GM21619 (cell line): ENCODE measurements around the gene ERC2.

Source experiments
- ATAC-seq: cut with Tn5 transposase; IDR thresholded peaks from one replicate; pipeline ENCODE4 v1.9.1; 2021; ENCODE audit not compliant: unreplicated experiment

ERC2 gene

GRCh38 chr3:56260262-56260661, 208.0 kb downstream of the ERC2 start:
- ATAC-seq = no peak

DNA sequence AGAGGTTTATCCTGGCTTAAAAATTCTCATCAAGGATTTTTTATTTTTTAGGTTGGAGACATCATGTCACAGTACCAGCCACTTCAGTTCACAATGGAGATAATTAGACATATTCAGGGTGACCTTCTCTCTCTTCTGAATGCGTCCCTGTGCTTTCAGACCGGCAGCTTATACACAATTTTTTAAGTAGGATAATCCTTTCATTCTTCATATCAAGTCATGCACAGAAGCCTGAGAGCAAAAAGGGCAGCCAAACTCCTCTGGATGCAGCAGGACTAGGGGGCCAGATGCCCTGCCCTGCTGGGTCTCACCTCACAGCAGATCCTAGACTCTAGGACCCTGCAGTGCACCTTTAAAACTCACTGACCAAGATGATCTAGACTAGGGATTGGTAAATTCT, 210.4 kb downstream of the ERC2 start:
- ATAC-seq = no peak

GRCh38 chr3:56254835-56255234, 213.4 kb downstream of the ERC2 start:
- no peak for ATAC-seq

DNA sequence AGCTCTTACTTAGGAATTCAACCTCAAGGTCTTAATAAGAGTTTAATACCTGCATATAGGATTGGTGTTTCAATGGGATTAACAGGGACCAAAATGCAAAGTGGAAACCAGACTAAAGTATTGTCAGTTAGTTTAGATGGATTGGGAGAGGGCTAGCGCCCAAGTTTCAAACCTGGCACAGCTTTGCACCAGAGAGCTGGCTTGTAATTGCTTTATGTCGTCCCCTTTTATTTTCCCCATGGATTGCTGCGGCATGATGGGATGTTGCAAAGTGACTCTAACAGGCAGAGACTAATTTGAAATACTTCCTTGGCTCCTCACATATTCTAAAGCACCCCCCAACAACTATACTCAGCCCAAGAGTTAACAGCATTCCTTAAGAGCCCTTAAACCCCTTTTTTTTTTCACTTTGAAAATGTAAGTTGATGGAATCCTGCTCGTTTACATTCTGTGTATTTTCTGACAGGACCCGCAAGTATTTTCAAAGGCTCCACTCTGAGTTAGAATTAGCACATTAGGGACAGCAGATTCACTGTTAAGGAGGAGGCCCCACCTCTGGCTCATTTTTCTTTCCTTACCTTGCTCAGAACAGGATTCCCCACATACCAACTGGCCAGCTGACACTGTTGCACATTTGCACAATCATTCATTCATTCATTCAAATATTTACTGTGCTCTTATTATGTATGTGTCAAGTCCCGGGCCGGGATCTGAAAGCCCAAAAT, 214.2 kb downstream of the ERC2 start:
- ATAC-seq = no peak

DNA sequence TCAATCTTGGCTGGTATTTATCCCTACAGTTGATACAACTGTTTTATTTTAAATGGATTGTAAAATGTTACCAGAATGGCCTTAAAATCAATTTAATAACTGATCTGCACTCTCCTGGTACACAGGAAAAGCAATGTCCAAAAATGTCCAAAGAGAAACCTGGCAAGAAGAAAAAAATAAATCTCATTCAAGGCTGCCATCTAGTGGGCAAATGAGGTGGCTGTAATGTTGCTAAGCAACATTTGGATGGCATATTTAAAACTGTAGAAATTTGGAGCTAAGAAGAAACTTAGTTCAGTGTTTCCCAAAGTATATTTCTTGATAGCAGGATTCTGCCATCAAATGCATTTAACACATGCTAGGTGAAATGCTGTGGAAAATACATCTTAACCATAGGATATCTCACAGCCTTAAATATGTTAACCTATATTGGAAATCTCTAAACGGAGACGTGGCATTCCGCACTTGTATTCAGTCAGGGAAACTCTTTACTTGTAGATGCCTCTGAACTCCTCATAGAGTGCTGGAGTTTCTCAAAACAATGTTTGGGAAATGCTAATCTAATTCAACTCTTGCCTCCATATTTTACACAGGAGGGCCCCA, 216.8 kb downstream of the ERC2 start:
- no peak for ATAC-seq

DNA sequence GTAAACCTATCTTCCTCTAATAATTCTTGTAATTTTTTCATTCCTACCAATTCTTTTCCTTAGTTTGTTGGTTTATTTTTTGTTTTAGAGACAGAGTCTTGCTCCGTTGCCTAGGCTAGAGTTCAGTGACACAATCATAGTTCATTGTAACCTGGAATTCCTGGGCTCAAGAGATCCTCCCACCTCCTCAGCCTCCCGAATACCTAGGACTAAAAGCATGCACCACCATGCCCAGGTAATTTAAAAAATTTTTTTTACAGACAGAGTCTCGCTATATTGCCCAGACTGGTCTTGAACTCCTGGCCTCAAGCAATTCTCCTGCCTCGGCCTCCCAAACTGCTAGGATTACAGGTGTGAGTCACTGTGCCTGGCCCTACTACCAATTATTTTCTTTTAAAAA, 220.2 kb downstream of the ERC2 start:
- no peak for ATAC-seq

DNA sequence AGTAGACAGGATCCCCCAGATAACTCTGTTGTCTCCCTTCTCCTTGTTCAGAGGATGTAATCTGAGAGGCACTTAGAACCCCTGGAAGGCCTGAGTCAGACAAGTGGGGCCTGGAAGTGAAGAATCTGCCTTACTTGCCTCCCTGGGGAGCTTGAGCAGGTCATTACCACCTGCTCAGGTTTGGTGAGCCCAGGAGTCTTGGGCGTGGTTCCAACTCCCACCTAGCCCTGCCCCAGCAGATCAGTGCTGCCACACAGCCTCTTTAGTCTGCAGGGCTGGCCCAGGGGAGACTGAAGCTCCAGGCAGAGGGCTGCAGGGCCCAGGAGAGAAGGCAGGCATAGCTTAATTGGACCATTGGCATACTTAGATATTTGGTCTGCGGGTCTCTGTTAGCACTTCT, 230.0 kb downstream of the ERC2 start:
- ATAC-seq = no peak

DNA sequence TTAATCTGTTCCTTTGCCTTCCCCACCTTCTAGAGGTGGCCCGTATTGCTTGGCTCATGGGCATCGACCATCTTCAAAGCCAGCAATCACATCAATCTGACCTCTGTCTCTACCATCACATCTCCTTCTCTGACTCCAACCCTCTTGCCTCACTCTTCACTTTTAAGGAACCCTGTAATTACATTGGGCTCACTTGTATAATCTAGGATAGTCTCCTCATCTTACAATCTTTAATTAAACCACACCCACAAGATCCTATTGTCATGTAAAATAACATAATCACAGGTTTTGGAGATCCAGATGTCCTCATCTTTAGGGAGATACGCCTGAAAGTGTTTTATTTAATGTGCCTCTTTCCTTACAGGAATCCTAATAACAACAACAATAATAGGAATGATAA, 234.5 kb downstream of the ERC2 start:
- ATAC-seq = no peak

- no peak for ATAC-seq
Observed at GRCh38 chr3:56229311-56229710, 239.0 kb downstream of the ERC2 start.

GRCh38 chr3:56222866-56223265, 245.4 kb downstream of the ERC2 start:
- no peak for ATAC-seq

- no peak for ATAC-seq
Observed at GRCh38 chr3:56219894-56220805, 248.1 kb downstream of the ERC2 start.

DNA sequence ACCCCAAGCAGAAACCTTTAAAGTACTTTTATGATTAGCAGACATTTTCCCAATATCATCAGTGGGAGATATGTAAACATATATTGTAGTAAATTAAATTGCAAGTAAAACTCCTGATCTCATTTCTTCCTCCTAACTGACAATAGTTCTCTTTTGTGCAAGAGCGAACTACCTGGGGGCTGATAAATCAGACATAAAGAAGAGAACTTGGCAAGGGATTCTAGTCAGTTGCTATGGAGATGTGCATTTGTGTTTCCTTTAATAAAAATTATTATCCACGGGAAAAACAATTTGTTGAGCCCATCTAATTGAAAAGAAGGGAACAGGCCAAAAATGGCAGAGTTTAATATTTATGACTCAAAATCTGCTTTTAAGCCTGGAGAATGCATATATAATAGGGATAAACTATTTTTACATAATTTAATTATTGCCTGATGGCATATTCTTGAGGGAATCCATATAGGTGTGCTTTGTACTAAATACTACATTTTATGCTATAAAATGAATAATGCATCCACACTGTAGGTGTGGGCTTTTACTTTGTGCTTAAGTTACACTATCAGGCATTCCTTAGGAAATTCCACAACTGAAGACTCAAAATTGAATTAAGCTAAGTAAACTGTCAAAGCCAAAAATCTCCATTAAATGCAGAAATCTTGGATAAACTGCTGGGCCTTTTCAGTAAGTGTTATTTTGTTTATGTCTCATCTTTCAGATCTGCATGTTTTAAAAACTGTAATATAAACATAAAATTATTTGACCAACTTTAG, 258.1 kb downstream of the ERC2 start:
- ATAC-seq = no peak

- no peak for ATAC-seq
Observed at GRCh38 chr3:56207922-56208321, 260.3 kb downstream of the ERC2 start.

- no peak for ATAC-seq
Observed at GRCh38 chr3:56205406-56205805, 262.9 kb downstream of the ERC2 start.

GRCh38 chr3:56202997-56203396, 265.3 kb downstream of the ERC2 start:
- no peak for ATAC-seq

DNA sequence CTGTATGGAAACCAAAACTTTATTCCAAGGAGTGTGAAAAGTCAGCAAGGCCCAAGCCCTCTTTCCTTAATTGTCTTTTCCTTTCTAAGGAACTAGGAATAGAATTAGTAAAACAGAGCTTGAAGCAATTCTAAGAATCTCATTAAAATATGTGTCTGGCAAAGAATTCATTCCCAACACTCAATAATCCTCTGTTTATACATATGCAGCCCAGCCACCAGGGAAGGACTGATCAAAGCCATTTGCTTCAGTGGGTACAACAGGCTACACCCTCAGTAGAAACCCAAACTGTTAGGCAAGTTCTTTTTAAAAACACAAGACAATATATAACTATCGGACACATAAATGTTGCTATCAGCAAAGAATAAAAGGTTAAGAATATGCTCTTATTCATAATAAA, 266.9 kb downstream of the ERC2 start:
- ATAC-seq = no peak

DNA sequence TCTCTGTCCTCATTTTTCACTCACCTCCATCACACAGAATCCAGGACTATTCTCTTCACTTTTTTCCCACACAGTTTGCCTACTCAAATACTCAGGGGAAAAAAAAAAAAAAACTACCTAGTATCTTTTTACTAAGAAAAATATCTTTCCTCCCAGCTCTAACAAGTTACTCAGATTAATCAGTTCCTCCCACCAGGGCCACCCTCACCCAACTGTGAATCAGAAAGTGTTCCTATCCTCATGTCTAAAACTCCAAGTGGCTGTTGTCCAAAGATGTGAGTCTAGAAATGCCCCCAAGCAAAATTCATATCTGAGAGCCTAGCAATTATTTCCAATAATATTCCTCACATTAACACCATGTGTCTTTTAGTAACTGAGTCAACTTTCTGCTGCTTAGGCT, 268.0 kb downstream of the ERC2 start:
- no peak for ATAC-seq

DNA sequence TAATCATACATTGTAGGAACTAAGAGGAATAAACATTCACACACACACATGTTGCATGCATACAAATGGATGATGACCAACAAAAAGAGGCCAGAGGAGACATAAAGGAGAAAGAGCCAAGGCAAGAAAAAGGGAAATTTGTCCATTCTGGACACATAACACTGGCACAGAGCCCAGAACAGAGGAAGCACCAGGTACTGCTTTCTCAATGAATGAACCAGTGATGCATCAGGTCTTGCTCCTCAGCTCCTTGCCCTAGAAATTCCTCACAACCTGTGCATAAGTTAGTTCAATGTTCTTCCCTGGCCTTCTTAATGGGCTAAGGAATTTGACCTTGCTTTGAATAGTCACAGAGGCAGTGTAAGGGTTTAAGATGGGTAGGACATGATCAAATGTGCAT, 270.3 kb downstream of the ERC2 start:
- ATAC-seq = no peak

DNA sequence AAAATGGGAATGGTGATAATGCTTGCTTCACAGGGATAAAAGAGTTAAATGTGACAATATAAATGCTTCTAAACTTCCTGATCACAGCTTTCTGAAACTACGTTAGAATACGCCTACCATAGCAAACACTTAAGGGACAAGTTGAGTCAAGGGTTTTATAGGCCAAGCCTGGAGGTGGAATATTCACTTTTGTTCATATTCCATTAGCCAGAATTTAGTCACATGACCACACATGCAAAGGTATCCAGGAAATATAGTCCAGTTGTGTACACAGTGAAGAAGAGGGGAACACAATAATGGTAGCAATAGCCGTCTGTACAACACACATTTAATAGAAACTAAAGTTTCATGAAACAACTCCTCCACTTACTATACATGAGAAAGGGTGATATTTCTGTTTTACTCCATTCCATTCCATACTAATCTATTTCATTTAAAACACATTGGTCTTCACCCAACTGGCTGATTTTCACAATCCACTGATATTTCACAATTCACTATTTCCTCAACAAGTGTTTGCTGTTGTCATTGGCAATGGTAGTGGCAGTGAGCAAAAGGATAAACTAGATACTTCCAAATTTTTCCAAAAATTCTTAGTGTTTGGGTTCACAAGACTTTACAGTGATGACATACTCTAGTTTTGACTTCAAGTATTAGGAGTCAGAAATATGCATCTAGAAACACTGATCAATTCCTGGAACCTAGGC, 270.9 kb downstream of the ERC2 start:
- ATAC-seq = no peak

DNA sequence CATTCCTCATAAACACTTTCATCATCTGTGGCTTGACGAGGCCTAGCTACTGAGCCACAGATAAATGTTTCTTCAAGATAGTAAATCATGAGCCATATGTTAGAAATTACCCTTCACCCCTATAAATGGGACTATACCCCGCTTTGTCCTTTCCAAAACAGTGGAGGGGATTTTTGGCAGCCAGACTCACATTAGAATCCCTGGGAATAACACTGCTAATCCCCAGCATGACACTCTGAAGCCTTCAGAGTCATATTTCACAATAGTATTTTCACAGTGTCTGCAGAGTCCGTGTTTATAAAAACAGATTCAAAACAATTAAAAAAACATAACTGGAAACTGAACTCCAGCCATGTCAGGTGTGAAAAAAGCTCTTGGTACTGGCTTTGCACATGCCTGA, 271.6 kb downstream of the ERC2 start:
- ATAC-seq = no peak

GRCh38 chr3:56193519-56193918, 274.7 kb downstream of the ERC2 start:
- ATAC-seq = no peak
